GM12864 (cell line): ENCODE measurements around the gene ABCA3.

Source experiments
- DNase-seq: peaks from one replicate; pipeline ENCODE4 v3.0.0-alpha.2; 2011; ENCODE audit warnings: low read depth
- H3K4me3 ChIP-seq: 2 replicates; pipeline ENCODE4 v1.5.1; 2011; ENCODE audit warnings: mild to moderate bottlenecking, low read depth, low read length, control low read depth
- CTCF ChIP-seq: IDR thresholded peaks from 2 replicates; pipeline ENCODE4 v1.5.1; 2011; ENCODE audit warnings: low read depth, mild to moderate bottlenecking, moderate library complexity, low read length, control low read depth, inconsistent platforms; ENCODE audit errors: missing control alignments

The ABCA3 gene

GRCh38 chr16:2275476-2276367, 64.8 kb downstream of the ABCA3 start:
- DNase-seq = no peak
- TF ChIP-seq CTCF = no peak
- H3K4me3 ChIP-seq = no peak overlapping the region

DNA sequence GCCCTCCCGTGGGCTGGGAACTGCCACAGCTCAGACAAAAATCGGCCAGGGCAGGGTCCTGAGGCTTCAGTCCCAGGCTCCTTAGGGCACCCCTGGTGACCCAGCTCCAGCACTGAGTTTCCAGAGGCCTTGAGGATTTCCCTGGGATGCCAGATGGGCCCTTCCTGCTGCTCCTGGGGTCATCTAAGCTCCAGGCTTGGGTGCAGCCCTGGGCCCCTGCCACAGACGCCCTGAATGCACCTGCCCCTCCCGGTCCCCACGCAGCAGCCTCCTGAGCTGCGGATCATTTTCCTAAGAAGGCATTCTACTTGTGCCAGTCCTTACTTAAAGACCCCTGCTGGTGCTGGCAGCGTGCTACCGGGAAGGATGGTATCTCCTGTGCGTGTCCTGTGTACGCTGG, 66.6 kb downstream of the ABCA3 start:
- no peak overlapping the region for H3K4me3 ChIP-seq
- no peak for DNase-seq
- TF ChIP-seq CTCF = no peak

- no peak for DNase-seq
- H3K4me3 ChIP-seq = no peak overlapping the region
Observed at GRCh38 chr16:2273484-2273883, 67.0 kb downstream of the ABCA3 start.

DNA sequence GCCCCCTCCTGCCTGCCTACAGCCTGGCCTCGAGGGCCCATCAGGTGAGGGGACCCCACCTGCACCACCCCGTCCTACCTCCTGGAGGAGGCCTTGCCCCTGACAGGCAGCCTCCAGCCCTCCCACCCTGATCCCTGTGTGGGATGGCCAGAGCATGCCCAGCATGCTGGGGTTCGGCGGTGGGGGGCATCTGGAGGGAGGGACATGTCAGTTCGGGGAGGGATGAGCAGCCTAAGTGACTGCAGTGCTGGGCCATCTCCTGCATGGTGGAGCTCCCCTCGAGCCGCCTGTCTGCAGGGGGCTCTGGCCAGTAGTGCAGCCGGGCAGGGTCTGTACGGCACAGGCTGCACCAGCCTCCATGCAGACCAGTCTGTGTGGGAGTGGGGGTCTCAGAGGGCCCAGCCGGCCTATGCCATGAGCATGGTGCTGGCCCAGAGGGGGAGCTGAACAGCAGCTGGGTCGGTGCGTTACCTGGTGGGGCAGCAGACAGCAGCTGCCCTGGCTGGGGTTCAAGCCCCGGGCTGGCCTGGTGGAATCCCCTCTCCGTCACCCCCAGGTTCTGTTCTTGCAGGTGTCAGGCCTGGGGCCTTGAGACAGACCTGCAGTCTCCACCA, 68.6 kb downstream of the ABCA3 start:
- H3K4me3 ChIP-seq = no peak overlapping the region
- TF ChIP-seq CTCF = no peak
- no peak for DNase-seq

More at GRCh38 chr16:2273484-2273883, 67.0 kb downstream of the ABCA3 start:
- TF ChIP-seq CTCF = no peak

- no peak for DNase-seq
- TF ChIP-seq CTCF = no peak
- H3K4me3 ChIP-seq = no peak overlapping the region
Observed at GRCh38 chr16:2270588-2271470, 69.7 kb downstream of the ABCA3 start.

DNA sequence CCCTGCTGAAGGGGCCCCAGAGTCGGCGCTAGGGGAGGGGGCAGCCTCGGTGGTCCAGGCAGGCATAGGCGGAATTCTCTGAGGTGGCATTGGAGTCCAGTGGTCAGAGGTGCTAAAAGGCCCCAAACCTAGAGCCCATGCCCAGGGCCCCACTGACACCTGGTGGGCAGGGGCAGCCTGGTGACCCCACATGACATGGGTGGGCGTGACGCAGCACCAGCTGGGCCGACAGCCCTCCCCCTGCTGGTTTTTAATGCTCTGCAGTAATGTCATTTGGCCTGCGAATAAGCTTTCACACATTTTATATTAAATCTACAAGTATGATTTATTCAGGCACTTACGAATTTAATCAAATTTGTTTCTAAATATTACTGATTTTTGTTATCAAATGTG, 70.5 kb downstream of the ABCA3 start:
- no peak for DNase-seq
- TF ChIP-seq CTCF = no peak

More for the DNA sequence above, 70.5 kb downstream of the ABCA3 start:
- no peak overlapping the region for H3K4me3 ChIP-seq
